Brain microvascular endothelial cell (primary cell): Measurements from ENCODE around the gene PDXK.
A peak's percentile ranks its signal among the peaks of the same experiment; 100 is the strongest.

Source experiments
- DNase-seq: peaks from one replicate; pipeline ENCODE4 v3.0.0-alpha.2; 2020
- H3K27ac ChIP-seq: fragments of 250-450 bp; sonication (Bioruptor Pico); 2 replicates; pipeline ENCODE4 v1.5.1; 2020; ENCODE audit warnings: mild to moderate bottlenecking, moderate library complexity
- H3K27me3 ChIP-seq: fragments of 250-450 bp; sonication (Bioruptor Pico); replicated peaks from 2 replicates; pipeline ENCODE4 v1.5.1; 2020; ENCODE audit warnings: mild to moderate bottlenecking
- H3K36me3 ChIP-seq: fragments of 250-450 bp; sonication (Bioruptor Pico); replicated peaks from 2 replicates; pipeline ENCODE4 v1.5.1; 2020; ENCODE audit warnings: mild to moderate bottlenecking
- H3K4me3 ChIP-seq: 2 replicates; pipeline ENCODE4 v1.5.1; 2011; ENCODE audit warnings: low read depth, mild to moderate bottlenecking, control low read depth, low read length, moderate library complexity
- CTCF ChIP-seq: IDR thresholded peaks from 2 replicates; pipeline ENCODE4 v1.5.1; 2011; ENCODE audit warnings: low read depth, mild to moderate bottlenecking, moderate library complexity, low read length, control low read depth, inconsistent platforms; ENCODE audit errors: missing control alignments
- in situ Hi-C: cut with HindIII; loops from 2 replicates; pipeline ENCODE4 v1.10.0; 2017; ENCODE audit warnings: low sequenced_read_pairs, low pct_ligation_motif_present

The PDXK gene

GRCh38 chr21:43759651-43760050 lies 40.7 kb downstream of the PDXK start:
- no peaks in the 10 kb centered on the region for H3K27me3 ChIP-seq
- no peak overlapping the region for H3K27ac ChIP-seq
- DNase-seq: no peak
- H3K4me3 ChIP-seq: no peak overlapping the region
- no peak for TF ChIP-seq CTCF
- H3K36me3 ChIP-seq: peaks cover 57% of the 10 kb centered on the region
- in situ Hi-C loops: no loop called here

GRCh38 chr21:43760391-43760958 lies 41.5 kb downstream of the PDXK start:
- peaks cover 51% of the 10 kb centered on the region for H3K36me3 ChIP-seq
- in situ Hi-C loops: no loop called here

GRCh38 chr21:43761886-43762285 lies 43.0 kb downstream of the PDXK start:
- no peak overlapping the region for H3K27ac ChIP-seq
- peaks cover 36% of the 10 kb centered on the region for H3K36me3 ChIP-seq
- no peak for DNase-seq
- TF ChIP-seq CTCF: no peak
- in situ Hi-C loops: no loop called here
- no peak overlapping the region for H3K4me3 ChIP-seq
- no peaks in the 10 kb centered on the region for H3K27me3 ChIP-seq

More at GRCh38 chr21:43760391-43760958, 41.5 kb downstream of the PDXK start:
- peak; percentile 12 for TF ChIP-seq CTCF
- no peak for DNase-seq
- H3K27me3 ChIP-seq: no peaks in the 10 kb centered on the region
- no peak overlapping the region for H3K4me3 ChIP-seq
- no peak overlapping the region for H3K27ac ChIP-seq

GRCh38 chr21:43762303-43763128 lies 43.6 kb downstream of the PDXK start:
- in situ Hi-C loops: no loop called here

GRCh38 chr21:43763901-43764523 lies 45.1 kb downstream of the PDXK start:
- Histone ChIP-seq H3K27me3 (no peaks in the 10 kb centered on the region), H3K4me3 (no peak overlapping the region), H3K36me3 (peaks cover 24% of the 10 kb centered on the region), H3K27ac (no peak overlapping the region)
- no peak for TF ChIP-seq CTCF
- DNase-seq: no peak
- in situ Hi-C loops: no loop called here

More at GRCh38 chr21:43762303-43763128, 43.6 kb downstream of the PDXK start:
- Histone ChIP-seq H3K27ac (no peak overlapping the region), H3K27me3 (no peaks in the 10 kb centered on the region), H3K4me3 (no peak overlapping the region), H3K36me3 (peaks cover 33% of the 10 kb centered on the region)
- TF ChIP-seq CTCF: no peak
- no peak for DNase-seq
